Astrocyte (in vitro differentiated cells and primary cell): ENCODE results near the gene SCUBE3.

ENCODE experiments used
- EZH2 ChIP-seq: IDR thresholded peaks from 2 replicates; pipeline ENCODE4 v1.6.1; 2012; ENCODE audit warnings: mild to moderate bottlenecking, low read length, inconsistent platforms; ENCODE audit not compliant: insufficient read depth
- TF ChIP-seq, protein P1 (sequence below): IDR thresholded peaks from 2 replicates; pipeline ENCODE4 v1.5.1; 2011; ENCODE audit warnings: low read depth, mild to moderate bottlenecking, inconsistent platforms, low read length, moderate library complexity; ENCODE audit not compliant: insufficient read depth

DNA sequence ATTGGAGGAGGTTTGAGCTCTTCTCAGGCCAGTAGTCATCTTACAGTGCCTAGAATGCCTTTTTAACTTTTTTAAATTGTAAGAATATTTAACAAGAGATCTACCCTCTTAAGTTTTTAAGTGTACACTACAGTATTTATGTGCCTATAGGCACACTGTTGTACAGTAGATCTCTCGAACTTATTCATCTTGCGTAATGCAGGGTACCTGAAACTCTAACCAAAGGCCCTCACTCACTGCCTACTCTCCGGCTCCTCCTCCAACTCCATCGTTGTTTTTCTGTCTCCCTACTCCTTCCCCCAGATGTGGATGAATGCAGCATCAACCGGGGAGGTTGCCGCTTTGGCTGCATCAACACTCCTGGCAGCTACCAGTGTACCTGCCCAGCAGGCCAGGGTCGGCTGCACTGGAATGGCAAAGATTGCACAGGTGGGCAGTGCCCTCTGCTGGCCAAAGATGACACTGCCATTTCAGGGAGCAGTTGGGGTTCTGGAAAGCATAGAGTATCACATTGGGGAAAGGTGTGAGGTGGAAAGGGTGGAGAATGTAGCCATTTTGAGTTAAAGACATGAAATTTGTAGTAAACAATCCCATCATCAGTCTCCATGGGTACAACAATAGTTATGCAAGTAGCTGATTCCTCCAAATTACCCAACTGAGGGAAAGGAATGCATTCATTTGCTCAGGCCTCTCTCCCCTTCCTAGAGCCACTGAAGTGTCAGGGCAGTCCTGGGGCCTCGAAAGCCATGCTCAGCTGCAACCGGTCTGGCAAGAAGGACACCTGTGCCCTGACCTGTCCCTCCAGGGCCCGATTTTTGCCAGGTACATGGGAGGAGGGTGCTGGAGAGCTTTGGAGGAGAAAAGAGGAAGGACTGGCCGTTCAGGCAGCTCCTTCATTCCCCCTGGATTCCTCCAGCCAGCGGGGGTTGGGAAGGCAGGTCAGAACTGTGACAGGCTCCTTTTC, 27.4 kb downstream of the SCUBE3 start:
- TF ChIP-seq, protein P1, sequence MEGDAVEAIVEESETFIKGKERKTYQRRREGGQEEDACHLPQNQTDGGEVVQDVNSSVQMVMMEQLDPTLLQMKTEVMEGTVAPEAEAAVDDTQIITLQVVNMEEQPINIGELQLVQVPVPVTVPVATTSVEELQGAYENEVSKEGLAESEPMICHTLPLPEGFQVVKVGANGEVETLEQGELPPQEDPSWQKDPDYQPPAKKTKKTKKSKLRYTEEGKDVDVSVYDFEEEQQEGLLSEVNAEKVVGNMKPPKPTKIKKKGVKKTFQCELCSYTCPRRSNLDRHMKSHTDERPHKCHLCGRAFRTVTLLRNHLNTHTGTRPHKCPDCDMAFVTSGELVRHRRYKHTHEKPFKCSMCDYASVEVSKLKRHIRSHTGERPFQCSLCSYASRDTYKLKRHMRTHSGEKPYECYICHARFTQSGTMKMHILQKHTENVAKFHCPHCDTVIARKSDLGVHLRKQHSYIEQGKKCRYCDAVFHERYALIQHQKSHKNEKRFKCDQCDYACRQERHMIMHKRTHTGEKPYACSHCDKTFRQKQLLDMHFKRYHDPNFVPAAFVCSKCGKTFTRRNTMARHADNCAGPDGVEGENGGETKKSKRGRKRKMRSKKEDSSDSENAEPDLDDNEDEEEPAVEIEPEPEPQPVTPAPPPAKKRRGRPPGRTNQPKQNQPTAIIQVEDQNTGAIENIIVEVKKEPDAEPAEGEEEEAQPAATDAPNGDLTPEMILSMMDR = peak; percentile 95
- TF ChIP-seq EZH2 = no peak
